GM19328 (cell line): Measurements from ENCODE around the gene NUDT8.
A peak's percentile ranks its signal among the peaks of the same experiment; 100 is the strongest.
"Not testable (repeated sequence)": the region's sequence is repeated elsewhere in the genome, so short reads cannot be mapped to it uniquely, and the experiment has no call there.

Source experiments
- ATAC-seq: cut with Tn5 transposase; IDR thresholded peaks from one replicate; pipeline ENCODE4 v1.9.1; 2021; ENCODE audit warnings: mild to moderate bottlenecking, moderate library complexity; ENCODE audit not compliant: unreplicated experiment

Gene NUDT8

DNA sequence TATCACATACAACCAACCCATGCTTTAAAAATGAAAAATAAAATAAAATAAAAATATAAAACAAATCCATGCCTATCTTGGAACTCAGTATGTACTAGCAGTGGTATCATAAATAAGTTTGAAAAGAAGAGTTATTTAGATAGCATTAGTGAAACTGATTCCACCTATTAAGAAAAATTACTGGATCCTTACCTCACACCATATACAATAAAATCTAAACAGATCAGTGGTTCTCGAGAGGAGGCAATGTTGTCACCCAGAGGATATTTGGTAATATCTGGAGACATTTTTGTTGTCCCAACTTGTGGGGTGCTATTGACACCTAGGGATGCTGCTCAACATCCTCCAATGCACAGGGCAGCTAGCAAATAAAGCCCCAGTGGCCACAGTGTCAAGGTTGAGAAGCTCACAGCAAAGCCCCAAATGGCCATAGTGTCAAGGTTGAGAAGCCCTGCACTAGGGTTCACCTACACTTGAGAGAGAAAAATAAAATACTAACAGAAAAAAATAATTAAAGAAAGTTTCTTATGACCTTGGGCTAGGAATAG lies 32.9 kb downstream of the NUDT8 start:
- ATAC-seq, result no peak

DNA sequence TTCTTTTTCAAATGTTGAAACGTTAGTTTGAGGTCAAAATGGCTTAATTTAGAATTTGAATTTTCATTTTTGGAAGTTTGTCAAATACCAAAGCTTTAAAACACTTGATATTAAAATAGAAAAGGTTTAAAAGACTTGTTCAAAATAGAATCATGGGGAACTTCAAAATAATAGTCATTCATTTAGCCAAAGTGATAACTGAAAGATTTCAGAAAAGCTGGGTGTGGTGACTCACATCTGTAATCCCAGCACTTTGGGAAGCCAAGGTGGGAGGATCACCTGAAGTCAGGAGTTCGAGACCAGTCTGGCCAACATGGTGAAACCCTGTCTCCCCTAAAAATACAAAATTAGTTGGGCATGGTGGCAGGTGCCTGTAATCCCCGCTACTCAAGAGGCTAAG lies 35.3 kb downstream of the NUDT8 start:
- ATAC-seq, result no peak

DNA sequence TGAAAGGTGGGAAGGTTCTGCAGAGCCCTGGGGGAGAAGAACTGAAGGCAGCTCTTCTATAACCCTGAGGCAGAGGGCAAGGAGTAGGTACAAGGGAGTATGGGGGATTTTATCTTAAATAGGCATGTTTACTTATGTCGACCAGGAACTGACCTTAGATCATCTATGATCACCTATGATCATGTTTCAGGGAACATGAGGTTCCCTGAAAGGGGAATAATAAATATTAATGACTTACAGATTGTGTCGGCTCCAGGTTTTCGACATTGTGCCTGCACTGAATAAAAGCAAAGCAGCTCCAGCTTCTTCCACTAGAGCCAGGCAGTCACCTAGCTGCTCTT lies 36.2 kb downstream of the NUDT8 start:
- ATAC-seq, result no peak

DNA sequence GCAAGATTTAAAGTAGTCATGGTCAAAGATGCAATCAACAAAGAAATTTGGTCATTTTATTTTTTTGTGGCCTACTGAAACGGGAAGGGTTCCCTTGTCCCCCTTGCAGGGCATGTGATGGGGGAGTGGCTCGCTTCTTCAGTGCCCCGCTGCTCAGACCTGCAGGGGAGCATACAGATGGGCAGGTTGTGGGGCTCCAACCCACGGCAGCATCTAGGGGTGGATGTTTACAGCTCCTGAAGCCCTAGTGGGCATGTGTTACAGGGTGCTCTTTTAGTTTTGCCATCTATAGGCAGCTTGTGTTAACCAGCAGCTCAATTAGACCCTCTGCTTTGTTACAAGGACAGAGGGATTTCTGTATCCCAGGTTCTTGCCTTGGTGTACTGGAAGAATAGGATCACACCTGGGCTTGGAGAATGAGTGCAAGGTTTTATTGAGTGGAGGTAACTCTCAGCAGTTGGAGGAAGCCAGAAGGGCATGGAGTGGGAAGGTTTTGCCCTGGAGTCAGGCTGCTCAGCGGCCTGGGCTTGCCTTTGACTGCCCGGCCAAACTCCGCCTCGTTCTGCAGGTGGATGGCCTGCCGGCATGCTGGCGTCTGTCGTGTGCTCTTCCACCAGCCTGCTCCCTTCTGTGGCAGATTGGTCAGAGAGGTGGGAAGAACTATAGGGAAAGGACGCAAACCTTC lies 36.7 kb downstream of the NUDT8 start:
- ATAC-seq, result no peak

DNA sequence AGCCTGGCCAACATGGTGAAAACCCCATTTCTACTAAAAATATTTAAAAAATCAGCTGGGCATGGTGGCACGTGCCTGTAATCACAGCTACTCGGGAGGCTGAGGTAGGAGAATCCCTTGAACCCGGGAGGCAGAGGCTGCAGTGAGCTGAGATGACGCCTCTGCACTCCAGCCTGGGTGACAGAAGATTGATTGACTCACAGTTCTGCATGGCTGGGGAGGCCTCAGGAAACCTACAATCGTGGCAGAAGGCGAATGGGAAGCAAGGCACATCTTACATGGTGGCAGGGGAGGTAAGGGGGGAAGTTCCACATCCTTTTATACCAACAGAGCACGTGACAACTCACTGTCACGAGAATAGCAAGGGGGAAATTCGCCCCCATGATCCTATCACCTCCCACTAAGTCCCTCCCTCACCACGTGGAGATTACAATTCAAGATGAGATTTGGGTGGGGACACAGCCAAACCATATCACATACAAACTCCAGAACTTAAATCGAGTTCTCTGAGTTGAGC lies 40.8 kb downstream of the NUDT8 start:
- not testable (repeated sequence) for ATAC-seq

DNA sequence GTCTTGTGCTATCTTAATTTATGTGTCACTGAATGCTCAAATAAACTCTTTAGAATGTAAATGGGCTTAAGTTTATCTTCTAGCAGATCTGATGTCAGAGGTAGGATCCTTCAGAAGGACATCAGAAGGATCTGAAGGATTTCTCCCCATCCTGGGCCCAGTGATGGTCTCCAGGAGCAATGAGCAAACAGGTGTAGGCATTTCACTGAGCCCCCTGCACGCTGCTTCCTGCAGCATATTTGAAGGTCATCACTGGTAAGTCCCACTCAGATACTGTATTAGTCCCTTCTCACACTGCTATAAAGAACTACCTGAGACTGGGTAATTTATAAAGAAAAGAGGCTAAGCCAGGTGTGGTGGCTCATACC lies 41.6 kb downstream of the NUDT8 start:
- ATAC-seq, result no peak

DNA sequence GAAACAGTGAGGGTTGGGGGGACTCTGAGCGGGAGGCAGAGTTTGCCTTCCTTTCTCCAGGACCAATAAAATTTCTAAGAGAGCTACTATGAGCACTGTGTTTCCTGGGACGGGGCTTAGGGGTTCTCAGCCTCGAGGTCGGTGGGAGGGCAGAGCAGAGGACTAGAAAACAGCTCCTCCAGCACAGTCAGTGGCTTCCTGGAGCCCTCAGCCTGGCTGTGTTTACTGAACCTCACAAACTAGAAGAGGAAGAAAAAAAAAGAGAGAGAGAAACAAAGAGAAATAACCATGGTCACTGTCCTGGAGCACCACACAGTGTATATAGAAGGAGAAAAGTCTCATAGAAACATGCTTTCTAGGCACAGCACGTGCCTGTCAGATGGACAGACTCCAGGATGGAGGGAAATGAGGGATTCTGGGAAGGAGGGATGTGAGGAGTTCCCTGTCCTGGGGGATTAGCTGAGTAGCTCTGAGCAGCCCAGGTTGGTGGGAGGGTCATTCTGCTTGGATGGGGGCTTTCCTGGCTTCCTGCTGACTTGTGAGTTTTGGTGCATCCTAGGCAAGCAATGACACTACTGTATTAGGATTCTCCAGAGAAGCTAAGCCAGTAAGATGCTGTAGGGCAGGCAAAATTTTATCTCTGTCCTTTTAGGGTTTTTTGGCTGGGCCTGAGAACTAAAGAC lies 43.0 kb downstream of the NUDT8 start:
- ATAC-seq, result no peak

DNA sequence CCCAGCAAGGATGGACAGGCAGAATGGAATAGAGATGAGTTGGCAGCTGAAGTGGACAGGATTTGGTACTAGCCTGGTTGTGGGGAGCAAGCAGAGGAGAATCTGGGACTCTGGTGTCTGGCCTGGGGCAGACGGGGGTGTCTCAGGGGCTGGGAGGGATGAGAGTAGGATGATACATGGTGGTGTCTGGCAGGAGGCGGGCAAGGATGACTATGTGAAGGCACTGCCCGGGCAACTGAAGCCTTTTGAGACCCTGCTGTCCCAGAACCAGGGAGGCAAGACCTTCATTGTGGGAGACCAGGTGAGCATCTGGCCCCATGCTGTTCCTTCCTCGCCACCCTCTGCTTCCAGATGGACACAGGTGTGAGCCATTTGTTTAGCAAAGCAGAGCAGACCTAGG lies 43.8 kb downstream of the NUDT8 start:
- ATAC-seq, result no peak

DNA sequence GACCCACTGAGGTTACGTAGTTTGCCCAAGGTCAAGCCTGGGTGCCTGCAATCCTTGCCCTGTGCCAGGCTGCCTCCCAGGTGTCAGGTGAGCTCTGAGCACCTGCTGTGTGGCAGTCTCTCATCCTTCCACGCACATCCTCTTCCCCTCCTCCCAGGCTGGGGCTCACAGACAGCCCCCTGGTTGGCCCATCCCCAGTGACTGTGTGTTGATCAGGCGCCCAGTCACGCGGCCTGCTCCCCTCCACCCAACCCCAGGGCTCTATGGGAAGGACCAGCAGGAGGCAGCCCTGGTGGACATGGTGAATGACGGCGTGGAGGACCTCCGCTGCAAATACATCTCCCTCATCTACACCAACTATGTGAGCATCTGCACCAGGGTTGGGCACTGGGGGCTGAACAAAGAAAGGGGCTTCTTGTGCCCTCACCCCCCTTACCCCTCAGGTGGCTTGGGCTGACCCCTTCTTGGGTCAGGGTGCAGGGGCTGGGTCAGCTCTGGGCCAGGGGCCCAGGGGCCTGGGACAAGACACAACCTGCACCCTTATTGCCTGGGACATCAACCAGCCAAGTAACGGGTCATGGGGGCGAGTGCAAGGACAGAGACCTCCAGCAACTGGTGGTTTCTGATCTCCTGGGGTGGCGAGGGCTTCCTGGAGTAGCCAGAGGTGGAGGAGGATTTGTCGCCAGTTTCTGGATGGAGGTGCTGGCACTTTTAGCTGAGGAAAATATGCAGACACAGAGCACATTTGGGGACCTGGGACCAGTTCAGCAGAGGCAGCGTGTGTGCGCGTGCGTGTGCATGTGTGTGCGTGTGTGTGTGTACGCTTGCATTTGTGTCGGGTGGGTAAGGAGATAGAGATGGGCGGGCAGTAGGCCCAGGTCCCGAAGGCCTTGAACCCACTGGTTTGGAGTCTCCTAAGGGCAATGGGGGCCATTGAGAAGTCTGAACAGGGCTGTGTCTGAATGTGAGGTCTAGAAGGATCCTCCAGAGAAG lies 44.6 kb downstream of the NUDT8 start:
- ATAC-seq, result no peak

DNA sequence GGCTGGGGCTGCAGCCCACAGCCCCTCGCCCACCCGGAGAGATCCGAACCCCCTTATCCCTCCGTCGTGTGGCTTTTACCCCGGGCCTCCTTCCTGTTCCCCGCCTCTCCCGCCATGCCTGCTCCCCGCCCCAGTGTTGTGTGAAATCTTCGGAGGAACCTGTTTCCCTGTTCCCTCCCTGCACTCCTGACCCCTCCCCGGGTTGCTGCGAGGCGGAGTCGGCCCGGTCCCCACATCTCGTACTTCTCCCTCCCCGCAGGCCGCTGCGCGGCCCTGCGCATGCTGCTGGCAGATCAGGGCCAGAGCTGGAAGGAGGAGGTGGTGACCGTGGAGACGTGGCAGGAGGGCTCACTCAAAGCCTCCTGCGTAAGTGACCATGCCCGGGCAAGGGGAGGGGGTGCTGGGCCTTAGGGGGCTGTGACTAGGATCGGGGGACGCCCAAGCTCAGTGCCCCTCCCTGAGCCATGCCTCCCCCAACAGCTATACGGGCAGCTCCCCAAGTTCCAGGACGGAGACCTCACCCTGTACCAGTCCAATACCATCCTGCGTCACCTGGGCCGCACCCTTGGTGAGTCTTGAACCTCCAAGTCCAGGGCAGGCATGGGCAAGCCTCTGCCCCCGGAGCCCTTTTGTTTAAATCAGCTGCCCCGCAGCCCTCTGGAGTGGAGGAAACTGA lies 45.4 kb downstream of the NUDT8 start:
- ATAC-seq, result no peak

DNA sequence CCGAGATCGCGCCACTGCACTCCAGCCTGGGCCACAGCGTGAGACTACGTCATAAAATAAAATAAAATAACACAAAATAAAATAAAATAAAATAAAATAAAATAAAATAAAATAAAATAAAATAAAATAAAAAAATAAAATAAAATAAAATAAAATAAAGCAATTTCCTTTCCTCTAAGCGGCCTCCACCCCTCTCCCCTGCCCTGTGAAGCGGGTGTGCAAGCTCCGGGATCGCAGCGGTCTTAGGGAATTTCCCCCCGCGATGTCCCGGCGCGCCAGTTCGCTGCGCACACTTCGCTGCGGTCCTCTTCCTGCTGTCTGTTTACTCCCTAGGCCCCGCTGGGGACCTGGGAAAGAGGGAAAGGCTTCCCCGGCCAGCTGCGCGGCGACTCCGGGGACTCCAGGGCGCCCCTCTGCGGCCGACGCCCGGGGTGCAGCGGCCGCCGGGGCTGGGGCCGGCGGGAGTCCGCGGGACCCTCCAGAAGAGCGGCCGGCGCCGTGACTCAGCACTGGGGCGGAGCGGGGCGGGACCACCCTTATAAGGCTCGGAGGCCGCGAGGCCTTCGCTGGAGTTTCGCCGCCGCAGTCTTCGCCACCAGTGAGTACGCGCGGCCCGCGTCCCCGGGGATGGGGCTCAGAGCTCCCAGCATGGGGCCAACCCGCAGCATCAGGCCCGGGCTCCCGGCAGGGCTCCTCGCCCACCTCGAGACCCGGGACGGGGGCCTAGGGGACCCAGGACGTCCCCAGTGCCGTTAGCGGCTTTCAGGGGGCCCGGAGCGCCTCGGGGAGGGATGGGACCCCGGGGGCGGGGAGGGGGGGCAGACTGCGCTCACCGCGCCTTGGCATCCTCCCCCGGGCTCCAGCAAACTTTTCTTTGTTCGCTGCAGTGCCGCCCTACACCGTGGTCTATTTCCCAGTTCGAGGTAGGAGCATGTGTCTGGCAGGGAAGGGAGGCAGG lies 46.2 kb downstream of the NUDT8 start, which contains the start of gene GSTP1:
Gene GSTP1 (plus strand): TSS at position 566 of the 958 bp plus-strand sequence. CDS start 32 bp downstream, at position 598.
- peak; percentile 53 for ATAC-seq

DNA sequence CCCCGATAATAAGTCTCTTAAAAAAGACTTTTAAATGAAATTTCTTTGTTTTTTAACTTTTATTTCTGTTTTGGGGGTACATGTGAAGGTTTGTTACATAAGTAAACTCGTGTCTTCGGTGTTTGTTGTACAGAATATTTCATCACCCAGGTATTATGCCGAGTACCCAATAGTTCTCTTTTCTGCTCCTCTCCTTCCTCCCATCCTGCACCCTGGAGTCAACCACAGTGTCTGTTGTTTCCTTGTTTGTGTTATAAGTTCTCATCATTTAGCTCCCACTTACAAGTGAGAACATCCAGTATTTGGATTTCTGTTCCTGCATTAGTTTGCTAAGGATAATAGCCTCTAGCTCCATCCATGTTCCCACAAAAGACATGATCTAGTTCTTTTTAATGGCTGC lies 47.7 kb downstream of the NUDT8 start:
- no peak for ATAC-seq

DNA sequence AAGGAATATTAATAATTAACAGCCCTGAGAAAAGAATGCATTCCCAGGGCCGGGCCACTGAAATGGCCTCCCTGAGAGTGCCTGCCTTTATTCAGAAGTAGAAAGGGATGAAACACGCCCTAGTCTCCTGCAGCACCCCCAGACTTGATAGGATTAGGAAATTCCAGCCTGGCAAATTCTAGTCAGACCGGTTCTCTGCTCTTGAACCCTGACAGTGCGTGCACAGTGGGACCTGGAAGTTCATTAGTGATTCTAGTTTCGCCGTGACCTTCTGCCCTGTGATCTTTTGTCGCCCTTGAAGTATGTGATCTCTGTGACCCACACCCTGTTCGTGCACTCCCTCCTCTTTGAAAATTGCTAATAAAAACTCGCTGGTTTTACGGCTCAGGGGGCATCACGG lies 48.3 kb downstream of the NUDT8 start:
- no peak for ATAC-seq

DNA sequence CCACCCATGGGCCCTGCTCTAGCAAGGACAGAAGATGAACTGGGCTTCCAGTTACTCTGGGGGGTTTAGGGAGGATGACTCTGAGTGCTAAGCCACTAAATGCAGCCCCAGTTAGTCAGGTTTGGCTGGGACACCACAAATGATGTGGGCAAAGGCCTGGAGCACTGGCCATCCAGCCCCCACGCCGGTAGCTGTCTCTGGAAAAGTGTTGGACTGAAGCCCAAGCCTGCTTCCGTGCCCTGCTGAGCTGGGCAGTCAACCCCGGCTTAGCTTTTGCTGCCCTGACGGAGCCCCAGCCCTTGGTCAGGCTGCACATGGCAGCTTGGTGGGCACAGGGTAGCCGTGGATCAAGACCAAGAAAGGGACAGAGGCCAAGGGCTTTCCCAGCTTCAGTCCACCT lies 51.8 kb downstream of the NUDT8 start:
- no peak for ATAC-seq
